Parathyroid adenoma (tissue), 2 donors: ENCODE data around the gene CCSAP.
"Not testable (repeated sequence)": the region's sequence is repeated elsewhere in the genome, so short reads cannot be mapped to it uniquely, and the experiment has no call there.

Source experiments
- H2AFZ ChIP-seq: fragments of 300-600 bp; sonication (generic); one replicate; pipeline ENCODE4 v1.7.0; 2017; ENCODE audit warnings: antibody characterized with exemption, mild to moderate bottlenecking
- H3K27ac ChIP-seq: fragments of 300-600 bp; sonication (generic); one replicate; pipeline ENCODE4 v1.7.0; 2017
- H3K27me3 ChIP-seq: fragments of 300-600 bp; sonication (generic); one replicate; pipeline ENCODE4 v1.7.0; 2017; ENCODE audit warnings: low read length; ENCODE audit not compliant: control insufficient read depth, insufficient read depth
- H3K36me3 ChIP-seq: fragments of 300-600 bp; sonication (generic); one replicate; pipeline ENCODE4 v1.7.0; 2017; ENCODE audit warnings: low read length; ENCODE audit not compliant: control insufficient read depth, insufficient read depth
- H3K4me1 ChIP-seq: fragments of 300-600 bp; sonication (generic); one replicate; pipeline ENCODE4 v1.7.0; 2017; ENCODE audit warnings: control low read depth
- H3K4me2 ChIP-seq: fragments of 300-600 bp; sonication (generic); one replicate; pipeline ENCODE4 v1.7.0; 2017; ENCODE audit warnings: low read length
- H3K4me3 ChIP-seq: fragments of 300-600 bp; sonication (generic); one replicate; pipeline ENCODE4 v1.7.0; 2017; ENCODE audit warnings: low read depth, low read length
- H3K79me2 ChIP-seq: fragments of 300-600 bp; sonication (generic); one replicate; pipeline ENCODE4 v1.7.0; 2017; ENCODE audit warnings: control low read depth
- H3K9ac ChIP-seq: fragments of 300-600 bp; sonication (generic); one replicate; pipeline ENCODE4 v1.7.0; 2017; ENCODE audit warnings: mild to moderate bottlenecking
- H3K9me3 ChIP-seq: fragments of 300-600 bp; sonication (generic); one replicate; pipeline ENCODE4 v1.7.0; 2017; ENCODE audit warnings: low read length; ENCODE audit not compliant: control insufficient read depth
- CTCF ChIP-seq: fragments of 300-600 bp; sonication (generic); IDR thresholded peaks from one replicate; pipeline ENCODE4 v1.7.0; 2017; ENCODE audit warnings: antibody characterized with exemption, mild to moderate bottlenecking
- donor health status: primary hyperparathyroidism.

The CCSAP gene

DNA sequence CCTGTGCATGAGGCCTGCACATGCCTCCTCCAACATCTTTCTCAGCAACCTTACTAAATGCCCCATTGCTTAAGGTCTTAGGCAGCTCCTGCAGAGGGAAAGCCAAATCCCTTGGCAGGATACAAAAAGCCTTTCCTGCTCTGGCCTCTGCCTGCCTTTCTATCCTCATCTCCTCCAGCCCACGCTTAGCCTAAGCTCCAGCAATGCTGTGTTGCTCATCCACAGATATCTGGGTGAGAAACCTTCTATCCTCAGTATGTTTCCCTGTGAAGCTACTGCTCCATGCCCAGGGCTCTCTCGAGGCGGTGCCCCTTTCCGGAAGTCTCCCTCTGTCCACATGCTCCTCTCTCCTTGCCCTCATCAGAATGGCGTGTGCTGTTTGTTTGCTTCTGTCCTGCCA lies 37.0 kb upstream of the CCSAP start:
- Histone ChIP-seq H3K27ac (no peak overlapping the region), H3K4me1 (no peaks in the 10 kb centered on the region), H2AFZ (no peak overlapping the region), H3K4me3 (no peak overlapping the region), H3K9me3 (no peaks in the 10 kb centered on the region), H3K9ac (no peak overlapping the region), H3K27me3 (no peaks in the 10 kb centered on the region), H3K79me2 (no peaks in the 10 kb centered on the region), H3K36me3 (no peaks in the 10 kb centered on the region), H3K4me2 (no peak overlapping the region)
- no peak for TF ChIP-seq CTCF

DNA sequence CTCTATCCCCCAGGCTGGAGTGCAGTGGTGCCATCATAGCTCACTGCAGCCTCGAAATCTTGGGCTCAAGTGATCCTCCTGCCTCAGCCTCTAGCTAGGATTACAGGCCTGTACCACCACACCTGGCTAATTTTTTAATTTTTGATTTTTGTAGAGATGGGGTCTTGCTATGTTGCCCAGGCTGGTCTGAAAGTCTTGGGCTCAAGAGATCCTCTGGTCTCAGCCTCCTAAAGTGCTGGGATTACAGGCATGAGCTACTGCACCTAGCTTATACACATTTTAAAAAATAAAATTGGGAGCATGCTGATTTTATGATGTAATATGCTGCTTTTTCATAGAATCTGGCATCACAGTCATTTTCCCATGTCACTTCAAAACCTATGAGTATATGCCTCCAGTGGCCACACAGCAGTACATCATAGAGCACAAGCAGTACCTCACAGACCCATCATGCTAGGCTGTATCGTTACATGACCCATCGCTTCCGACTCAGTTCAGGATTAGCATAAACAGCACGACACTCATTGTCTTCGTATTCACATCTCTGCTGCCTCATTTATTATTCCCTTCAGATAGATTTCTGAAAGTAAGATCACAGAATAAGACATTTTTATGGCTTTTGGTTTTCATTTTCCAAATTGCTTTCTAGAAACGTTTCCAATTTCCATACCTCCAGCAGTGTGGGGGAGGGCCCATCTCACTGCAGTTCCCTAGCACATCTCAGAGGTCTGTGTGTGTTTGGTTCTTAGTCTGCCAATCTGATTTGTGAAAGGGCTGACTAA lies 35.9 kb upstream of the CCSAP start:
- no peak for TF ChIP-seq CTCF
- no peak overlapping the region for H3K9ac ChIP-seq
- H3K27ac ChIP-seq, result no peak overlapping the region
- H3K79me2 ChIP-seq, result no peaks in the 10 kb centered on the region
- no peak overlapping the region for H3K4me2 ChIP-seq
- no peaks in the 10 kb centered on the region for H3K4me1 ChIP-seq
- no peak overlapping the region for H3K4me3 ChIP-seq
- no peaks in the 10 kb centered on the region for H3K9me3 ChIP-seq
- no peaks in the 10 kb centered on the region for H3K36me3 ChIP-seq
- no peak overlapping the region for H2AFZ ChIP-seq
- H3K27me3 ChIP-seq, result no peaks in the 10 kb centered on the region

- not testable (repeated sequence) for H2AFZ ChIP-seq, H3K79me2 ChIP-seq, H3K36me3 ChIP-seq, H3K4me3 ChIP-seq, H3K9ac ChIP-seq, H3K27me3 ChIP-seq, H3K27ac ChIP-seq, H3K9me3 ChIP-seq, H3K4me1 ChIP-seq, H3K4me2 ChIP-seq
Observed at GRCh38 chr1:229378035-229378434, 35.2 kb upstream of the CCSAP start.

DNA sequence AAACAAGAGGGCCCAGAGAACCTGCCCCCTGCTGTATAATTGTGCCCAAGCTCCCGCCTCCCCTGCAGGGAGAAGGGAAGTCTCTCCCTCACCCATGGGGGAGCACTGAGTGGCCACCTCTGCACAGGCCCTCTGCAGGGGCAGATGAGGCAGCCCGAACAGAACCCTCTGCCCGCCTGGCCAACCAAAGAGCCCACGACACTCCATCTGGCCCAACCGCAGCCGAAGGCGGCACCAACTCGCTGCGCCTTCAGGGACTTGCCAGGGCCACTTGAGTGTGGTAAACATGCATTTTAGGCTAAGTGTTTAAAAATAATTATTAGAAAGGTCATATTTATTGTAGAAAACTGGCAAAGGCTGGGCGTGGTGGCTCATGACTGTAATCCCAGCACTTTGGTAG lies 34.6 kb upstream of the CCSAP start:
- no peak for TF ChIP-seq CTCF
- Histone ChIP-seq H2AFZ (no peak overlapping the region), H3K4me2 (no peak overlapping the region), H3K9me3 (no peaks in the 10 kb centered on the region), H3K4me3 (no peak overlapping the region), H3K79me2 (no peaks in the 10 kb centered on the region), H3K27me3 (no peaks in the 10 kb centered on the region), H3K36me3 (no peaks in the 10 kb centered on the region), H3K27ac (no peak overlapping the region), H3K9ac (no peak overlapping the region), H3K4me1 (no peaks in the 10 kb centered on the region)

DNA sequence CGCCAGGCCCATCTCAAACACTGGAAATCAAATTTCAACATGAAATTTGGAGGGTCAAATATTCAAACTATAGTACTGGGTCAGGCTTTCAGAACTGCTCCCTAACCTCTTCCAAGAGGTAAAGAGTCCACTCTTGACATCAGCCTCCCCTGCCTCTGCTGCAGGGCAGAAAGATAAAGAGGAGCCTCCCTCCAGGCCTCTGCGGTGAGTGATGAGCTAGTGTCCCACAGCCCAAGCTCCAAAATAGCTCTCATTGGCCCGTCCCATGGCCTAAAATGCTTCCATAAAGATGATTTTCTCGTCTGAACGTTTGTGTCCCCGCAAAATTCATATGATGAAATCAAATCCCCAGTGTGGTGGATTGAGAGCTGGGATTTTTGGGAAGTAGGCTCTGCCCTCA lies 33.7 kb upstream of the CCSAP start:
- H3K9me3 ChIP-seq, result no peaks in the 10 kb centered on the region

More for the DNA sequence above, 33.7 kb upstream of the CCSAP start:
- no peaks in the 10 kb centered on the region for H3K36me3 ChIP-seq
- H2AFZ ChIP-seq, result no peak overlapping the region
- no peaks in the 10 kb centered on the region for H3K4me1 ChIP-seq
- H3K27me3 ChIP-seq, result no peaks in the 10 kb centered on the region
- H3K9ac ChIP-seq, result no peak overlapping the region
- H3K79me2 ChIP-seq, result no peaks in the 10 kb centered on the region
- TF ChIP-seq CTCF, result no peak
- H3K4me3 ChIP-seq, result no peak overlapping the region
- H3K4me2 ChIP-seq, result no peak overlapping the region
- H3K27ac ChIP-seq, result no peak overlapping the region
